ENCODE results near the gene SEC14L2. TPM values are rescaled to one million over a fixed set of nuclear protein-coding genes. Genes with fewer than 3 reads are reported as not detected.

SEC14L2 gene
- 37.8 and 54.8 TPM in 2 replicates for total RNA-seq (2012; rRNA removed)
- polyA plus RNA-seq (2012; rRNA removed): 24.0 and 38.7 TPM in 2 replicates
- 10.1 and 20.7 TPM in 2 replicates for polyA plus RNA-seq (2012; cell fraction: cytosol; rRNA removed)
- 57.9 and 59.4 TPM in 2 replicates for polyA plus RNA-seq (2012; cell fraction: nucleus; rRNA removed; ENCODE audit: low replicate concordance)
- percentile 50 among the genes with signal in this experiment for Bru-seq, nascent RNA
- BruChase-seq, experiment 1, labeled RNA remaining after a 6-hour chase: percentile 53 among the genes with signal in this experiment
- percentile 50 among the genes with signal in this experiment for BruChase-seq, experiment 2, labeled RNA remaining after a 2-hour chase
- long read RNA-seq, full-length matches to known transcripts: 1 of 3 reads
- long read RNA-seq, partial matches to known transcripts: 1 of 3 reads
- long read RNA-seq, other reads (novel, unspliced or antisense): 1 of 3 reads

GRCh38 chr22:30396871-30397655 is at the start of gene SEC14L2:
TSS of gene SEC14L2 (plus strand) at chr22:30397018. CDS start at chr22:30397117, 99 bp downstream.
- peak within 1 kb of the TSS; percentile 97 for H3K23ac ChIP-seq (ENCODE audit: low read depth, low read length)
- BruUV-seq (replicated peaks): no TSS peak
- ATAC-seq (ENCODE audit: low read depth) (peak; percentile 89), DNase-seq (peak; percentile 26)
- H4K20me1 ChIP-seq (ENCODE audit: insufficient read depth, low read length): peaks cover 16% of the 10 kb centered on the region
- H3K9ac ChIP-seq (ENCODE audit: low read depth, low read length): peak within 1 kb of the TSS; percentile 84
- intact Hi-C loops (cut with micrococcal nuclease): no loop called here
- peaks cover 13% of the 10 kb centered on the region for H3K9me1 ChIP-seq (ENCODE audit: insufficient read depth, low read length)
- H2BK5ac ChIP-seq (ENCODE audit: low read depth, low read length, poor library complexity, severe bottlenecking): peak within 1 kb of the TSS; percentile 57
- peak within 1 kb of the TSS; percentile 89 for H2AK9ac ChIP-seq (replicated peaks; ENCODE audit: low read depth, low read length, poor library complexity)
- peak within 1 kb of the TSS; percentile 86 for H2AK5ac ChIP-seq (ENCODE audit: low read depth, low read length)
- H3K27me3 ChIP-seq (ENCODE audit: control insufficient read depth, insufficient read depth, low read length): no peaks in the 10 kb centered on the region
- H3K4me3 ChIP-seq (ENCODE audit: insufficient read depth, low read depth, low read length): peak within 1 kb of the TSS; percentile 90
- peak within 1 kb of the TSS; percentile 36; the same call in 1 of the 2 replicates for H3K18ac ChIP-seq (ENCODE audit: low read depth, low read length)
- H3K4ac ChIP-seq (ENCODE audit: low read depth, low read length): peak within 1 kb of the TSS; percentile 72
- peak within 1 kb of the TSS; percentile 39; the same call in 1 of the 2 replicates for H4K5ac ChIP-seq (ENCODE audit: low read depth, low read length)
- H3K36me3 ChIP-seq (ENCODE audit: control insufficient read depth, insufficient read depth, low read length): peaks cover 2% of the 10 kb centered on the region; the same call in 1 of the 2 replicates
- H3K79me1 ChIP-seq (ENCODE audit: low read depth in 1 of 2, low read length in 2 of 2): peaks cover 17 to 38% of the 10 kb centered on the region in 2 experiments
- dilution Hi-C loops (cut with HindIII; ENCODE audit: low sequenced_read_pairs, unreplicated experiment): no loop called here
- 2% methylated on average over 9 of the region's 56 CpGs; no CpG with 5 or more reads in 1 of the 2 experiments for WGBS, 2 experiments (ENCODE audit: extremely low coverage in 2 of 2, insufficient read length in 1 of 2)
- peaks cover 15% of the 10 kb centered on the region for H3K4me1 ChIP-seq (ENCODE audit: control insufficient read depth, insufficient read depth, low read length)
- H4K8ac ChIP-seq (ENCODE audit: low read depth in 2 of 2, low read length in 2 of 2): peak within 1 kb of the TSS; percentile 40 to 78; a peak in 3 of 4 replicates
- H3K56ac ChIP-seq (ENCODE audit: extremely low read depth, insufficient read depth, low read length): 0 out of 2 replicates have a peak within 1 kb of the TSS, but pooled peaks have one; percentile 57
- peak within 1 kb of the TSS; percentile 24; the same call in 1 of the 2 replicates for H2BK20ac ChIP-seq (ENCODE audit: low read depth, low read length)
- peak within 1 kb of the TSS; percentile 94 for H3K4me2 ChIP-seq (ENCODE audit: low read depth, low read length)
- peak within 1 kb of the TSS; percentile 97 for H3K14ac ChIP-seq (replicated peaks; ENCODE audit: low read depth, low read length)
- CTCF ChIA-PET: interaction anchor here (0.6 to 0.7 kb wide), 2 partner anchors 27 to 109 kb away, joined by 3 to 5 read pairs; no protein-coding TSS in a partner anchor
- H2BK15ac ChIP-seq (ENCODE audit: low read depth, low read length): no peak within 1 kb of the TSS
- peak within 1 kb of the TSS; percentile 52 for H2BK120ac ChIP-seq (ENCODE audit: low read depth, low read length)
- peak within 1 kb of the TSS; percentile 53 for H4K91ac ChIP-seq (ENCODE audit: insufficient read depth, low read depth, low read length)
- in situ Hi-C loops (cut with MboI; ENCODE audit: low sequenced_read_pairs): loop anchor here (10.0 kb wide), 2 partner anchors 88 to 292 kb away; no protein-coding TSS in a partner anchor
- peak within 1 kb of the TSS; percentile 63; the same call in 1 of the 2 replicates for H3K27ac ChIP-seq (ENCODE audit: insufficient read depth, low read length)
- H2AFZ ChIP-seq (replicated peaks; ENCODE audit: low read length, poor library complexity): peak within 1 kb of the TSS; percentile 94
- POLR2A ChIA-PET (ENCODE audit: unreplicated experiment): interaction anchor here (1.2 kb wide), 1 partner anchor 27 kb away, joined by 3 read pairs; no protein-coding TSS in a partner anchor
- H3K9me3 ChIP-seq (ENCODE audit: control insufficient read depth, insufficient read depth, low read length): no peaks in the 10 kb centered on the region
- TF ChIP-seq BHLHE40 (IDR thresholded peaks at IDR 0.05; ENCODE audit: low read depth, low read length): no peak
- TF ChIP-seq MAZ (IDR thresholded peaks at IDR 0.05; ENCODE audit: borderline replicate concordance, low read depth, low read length): 0 out of 2 replicates have a peak, but pooled peaks have one; percentile 35
- no peak for TF ChIP-seq CTCF (conservative IDR thresholded peaks at IDR 0.05; ENCODE audit: low read depth, low read length)
- TF ChIP-seq RCOR1 (IDR thresholded peaks at IDR 0.05; ENCODE audit: insufficient replicate concordance, low read length): no peak
- TF ChIP-seq POLR2A (IDR thresholded peaks at IDR 0.05; ENCODE audit: low read depth, low read length): 0 out of 2 replicates have a peak, but pooled peaks have one; percentile 43
